Gastrocnemius medialis (tissue), 4 donors: ENCODE results near the gene TRIM74. TPM values are rescaled to one million over a fixed set of nuclear protein-coding genes. Genes with fewer than 3 reads are reported as not detected.
"Not testable (repeated sequence)": the region's sequence is repeated elsewhere in the genome, so short reads cannot be mapped to it uniquely, and the experiment has no call there.

ENCODE experiments used
- ATAC-seq, 2 donors: fragments of 150-250 bp; one replicate each; pipeline ENCODE4 v1.9.1; 2016
- DNase-seq, 2 donors: peaks; one replicate each; pipeline ENCODE4 v3.0.0-alpha.2; 2019
- H3K27ac ChIP-seq, 4 donors: fragments of 200-600 bp; sonication (generic); 1 replicate in 1 of 4; 2 replicates in 3 of 4; pipeline ENCODE4 v1.5.1; 2016 to 2018; ENCODE audit warnings: mild to moderate bottlenecking in 2 of 4, moderate library complexity in 1 of 4
- H3K27me3 ChIP-seq, 3 donors: fragments of 200-600 bp; sonication (generic) in 2 of 3; 1 replicate in 1 of 3; 2 replicates in 2 of 3; pipeline versions ENCODE4 v1.5.1 to v1.6.0; 2016 to 2019; ENCODE audit warnings: mild to moderate bottlenecking in 1 of 3, moderate library complexity in 1 of 3
- H3K36me3 ChIP-seq, 2 donors: fragments of 200-600 bp; sonication (generic) in 1 of 2; one replicate each; pipeline ENCODE4 v1.5.1; 2017 to 2018
- H3K4me1 ChIP-seq, 2 donors: fragments of 200-600 bp; sonication (generic) in 1 of 2; one replicate each; pipeline ENCODE4 v1.5.1; 2016 to 2017; ENCODE audit warnings: mild to moderate bottlenecking in 2 of 2
- H3K4me3 ChIP-seq, 4 donors: fragments of 200-600 bp; sonication (generic) in 3 of 4; 1 replicate in 1 of 4; 2 replicates in 3 of 4; pipeline ENCODE4 v1.5.1; 2016 to 2019; ENCODE audit warnings: mild to moderate bottlenecking in 2 of 4
- H3K9me3 ChIP-seq, 3 donors: fragments of 200-600 bp; sonication (generic) in 2 of 3; 1 replicate in 1 of 3; 2 replicates in 2 of 3; pipeline ENCODE4 v1.5.1; 2016 to 2019
- in situ Hi-C, 4 donors: fragments of 200-750 bp; cut with MboI; loops; one replicate each; pipeline versions ENCODE4 v1.15.0 to v1.8.0; 2017; ENCODE audit warnings: low sequenced_read_pairs in 4 of 4
- intact Hi-C: fragments of 100-400 bp; cut with DNase I; formaldehyde crosslinking; loops from one replicate; pipeline ENCODE4 v1.15.1; 2023; ENCODE audit warnings: low total_unique reads
- total RNA-seq, 4 donors: library from RNA; depleted of rRNA; stranded (reverse); fragments of >200 nt; gene quantifications; one replicate each; pipeline versions ENCODE4 v1.1.0 to v1.2.3, GENCODE V29; 2016

Gene TRIM74
- total RNA-seq, 4 donors from 2014 or later = not detected

GRCh38 chr7:72975656-72976286, 6.5 kb upstream of the TRIM74 start:
- H3K4me3 ChIP-seq, intact Hi-C loops, H3K9me3 ChIP-seq, ATAC-seq, H3K36me3 ChIP-seq, DNase-seq, in situ Hi-C loops, H3K4me1 ChIP-seq, H3K27ac ChIP-seq, H3K27me3 ChIP-seq: not testable (repeated sequence)

DNA sequence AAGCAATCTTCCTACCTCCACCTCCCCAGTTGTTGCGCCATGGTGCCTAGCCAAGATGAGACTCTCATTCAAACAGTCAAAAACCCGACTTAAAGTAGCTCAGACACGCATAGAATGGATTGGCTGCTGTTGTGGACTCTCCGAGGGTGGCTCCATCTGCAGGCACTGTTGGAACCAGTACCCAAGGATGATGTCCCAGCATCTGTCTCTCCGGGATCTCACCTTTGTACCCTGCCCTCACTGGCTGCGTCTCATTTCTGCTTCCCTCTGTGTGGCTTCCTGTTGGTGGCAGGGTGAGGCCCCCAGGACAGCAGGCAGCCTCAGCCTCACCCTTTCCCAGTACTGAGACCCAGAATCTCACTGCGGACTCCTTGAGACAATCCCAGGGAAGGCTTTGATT, 5.5 kb upstream of the TRIM74 start:
- DNase-seq, H3K4me1 ChIP-seq, intact Hi-C loops, ATAC-seq, H3K36me3 ChIP-seq, in situ Hi-C loops, H3K27ac ChIP-seq, H3K27me3 ChIP-seq, H3K9me3 ChIP-seq, H3K4me3 ChIP-seq: not testable (repeated sequence)

GRCh38 chr7:72971505-72971904, 2.2 kb upstream of the TRIM74 start:
- H3K27me3 ChIP-seq, H3K36me3 ChIP-seq, H3K9me3 ChIP-seq, H3K4me3 ChIP-seq, ATAC-seq, intact Hi-C loops, H3K4me1 ChIP-seq, in situ Hi-C loops, H3K27ac ChIP-seq, DNase-seq: not testable (repeated sequence)

DNA sequence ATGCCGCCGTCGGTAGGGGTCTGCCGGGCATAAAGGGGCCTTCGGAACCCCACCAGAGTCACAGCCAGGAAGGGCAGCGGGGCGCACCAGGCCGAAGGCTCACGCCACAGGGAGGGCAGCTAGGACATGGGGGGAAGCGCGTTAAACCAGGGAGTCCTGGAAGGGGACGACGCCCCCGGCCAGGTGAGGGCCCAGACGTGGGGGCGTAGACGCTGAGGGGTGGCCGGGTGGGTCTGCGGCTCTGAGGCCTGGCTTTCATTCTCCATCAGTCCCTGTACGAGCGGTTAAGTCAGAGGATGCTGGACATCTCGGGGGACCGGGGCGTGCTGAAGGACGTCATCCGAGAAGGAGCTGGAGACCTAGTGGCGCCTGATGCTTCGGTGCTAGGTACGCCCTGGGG, 422 bp upstream of the TRIM74 start:
- H3K4me3 ChIP-seq, ATAC-seq, H3K27ac ChIP-seq, intact Hi-C loops, H3K4me1 ChIP-seq, H3K36me3 ChIP-seq, in situ Hi-C loops, H3K9me3 ChIP-seq, DNase-seq, H3K27me3 ChIP-seq: not testable (repeated sequence)

DNA sequence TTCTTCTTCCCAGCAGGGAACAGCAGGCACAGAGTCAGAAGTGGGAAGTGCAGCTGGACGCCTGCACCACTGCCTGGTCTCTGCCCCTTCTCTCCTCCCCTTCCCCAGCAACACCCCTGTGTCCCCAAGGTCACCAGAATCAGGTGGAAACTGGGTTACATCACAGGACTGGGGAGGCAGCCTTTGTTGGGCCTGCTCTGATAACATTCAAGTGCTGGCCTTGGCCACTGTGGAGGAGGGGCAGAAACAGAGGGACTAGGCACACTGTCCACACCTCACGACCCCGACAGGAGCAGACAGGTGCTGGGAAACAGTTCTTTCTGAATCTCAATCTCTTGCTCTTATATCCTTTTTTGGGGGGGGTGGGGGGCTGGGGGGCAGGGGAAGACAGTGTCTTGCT, 2.4 kb downstream of the TRIM74 start:
- DNase-seq, in situ Hi-C loops, H3K36me3 ChIP-seq, H3K27me3 ChIP-seq, ATAC-seq, intact Hi-C loops, H3K4me3 ChIP-seq, H3K9me3 ChIP-seq, H3K4me1 ChIP-seq, H3K27ac ChIP-seq: not testable (repeated sequence)

DNA sequence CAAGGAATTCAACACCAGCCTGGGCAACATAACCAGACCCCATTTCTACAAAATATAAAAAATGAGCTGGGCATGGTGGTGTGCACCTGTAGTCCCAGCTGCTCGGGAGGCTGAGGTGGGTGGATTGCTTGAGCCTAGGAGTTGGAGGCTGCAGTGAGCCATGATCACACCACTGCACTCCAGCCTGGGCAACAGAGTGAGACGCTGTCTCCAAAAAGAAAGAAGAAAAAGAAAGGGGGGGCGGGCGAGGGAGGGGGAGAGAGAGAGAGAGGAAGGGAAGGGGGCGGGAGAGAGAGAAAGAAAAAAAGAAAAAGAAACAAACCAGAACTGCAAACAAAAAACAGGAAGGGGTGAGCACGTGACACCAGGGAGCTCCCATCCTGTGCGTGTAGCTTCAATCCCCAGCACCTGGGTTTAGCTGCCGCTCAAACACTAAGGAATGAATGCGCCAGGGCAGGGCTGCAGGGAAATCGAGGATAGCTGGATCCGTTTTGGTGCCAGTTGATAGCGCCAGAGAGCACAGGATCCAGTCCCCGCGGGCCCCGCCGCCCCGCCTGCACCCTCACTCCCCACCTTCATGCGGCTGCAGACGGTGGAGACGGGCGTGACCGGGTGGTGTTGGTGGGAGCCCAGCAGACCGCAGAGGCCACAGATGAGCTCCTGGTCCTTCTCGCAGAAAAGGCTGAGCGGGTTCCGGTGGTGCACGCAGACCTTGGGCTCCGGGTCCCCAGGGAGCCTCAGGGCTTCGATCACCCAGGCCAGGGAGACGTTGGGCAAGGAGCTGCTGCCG, 3.9 kb downstream of the TRIM74 start:
- ATAC-seq, H3K4me1 ChIP-seq, H3K27ac ChIP-seq, H3K9me3 ChIP-seq, H3K36me3 ChIP-seq, DNase-seq, H3K27me3 ChIP-seq, in situ Hi-C loops, H3K4me3 ChIP-seq, intact Hi-C loops: not testable (repeated sequence)

GRCh38 chr7:72963056-72963455, 6.2 kb downstream of the TRIM74 start:
- H3K27ac ChIP-seq, intact Hi-C loops, ATAC-seq, H3K36me3 ChIP-seq, H3K9me3 ChIP-seq, H3K27me3 ChIP-seq, H3K4me1 ChIP-seq, H3K4me3 ChIP-seq, in situ Hi-C loops, DNase-seq: not testable (repeated sequence)

DNA sequence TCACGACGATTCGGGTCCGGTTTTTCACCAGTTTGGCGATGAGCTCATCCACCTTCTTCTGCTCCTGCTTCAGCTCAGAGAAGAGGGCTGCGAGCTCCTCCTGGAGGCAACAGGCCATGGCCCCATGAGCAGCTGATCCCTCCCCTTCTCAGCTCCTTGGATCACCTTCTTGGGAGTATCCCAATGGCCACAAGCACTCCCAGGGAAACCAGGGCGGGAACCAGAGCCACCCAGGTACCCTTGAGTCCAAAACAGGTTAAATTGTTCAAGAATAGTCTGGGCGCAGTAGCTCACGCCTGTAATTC, 8.0 kb downstream of the TRIM74 start:
- in situ Hi-C loops, H3K36me3 ChIP-seq: not testable (repeated sequence)

DNA sequence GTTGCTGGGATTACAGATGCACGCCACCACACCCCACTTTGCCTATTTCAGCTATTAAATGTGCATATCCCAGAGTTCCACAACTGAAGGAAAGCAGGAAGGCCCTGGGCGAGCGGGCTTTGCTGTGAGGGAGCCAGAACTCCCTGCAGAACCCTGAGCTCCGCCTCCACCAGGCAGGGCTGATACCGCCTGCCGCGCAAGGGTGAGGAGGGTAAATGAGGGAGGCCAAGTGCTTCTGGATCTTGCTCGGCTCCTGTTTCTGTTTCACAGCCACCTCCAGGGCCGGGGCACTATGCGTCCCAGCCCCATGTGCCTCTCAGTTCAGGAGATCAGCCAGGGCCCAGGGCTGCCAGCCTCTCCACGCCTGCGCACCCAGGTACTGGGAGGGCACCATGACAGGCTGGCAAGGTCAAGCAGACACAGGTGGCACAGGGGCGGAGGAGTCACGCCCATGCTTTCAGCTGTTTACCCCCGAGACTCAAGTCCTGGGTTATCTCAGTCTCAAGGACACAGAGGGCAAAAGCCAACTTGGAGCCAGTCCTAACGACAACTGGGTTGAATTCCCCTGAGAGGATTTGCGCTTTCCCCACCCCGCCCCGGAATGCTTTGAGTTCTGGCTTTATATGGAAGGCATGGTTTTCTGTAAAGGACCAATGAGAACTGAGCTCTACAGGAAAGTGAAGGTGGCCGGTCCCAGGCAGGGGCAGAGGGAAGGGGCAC, 8.5 kb downstream of the TRIM74 start:
- H3K36me3 ChIP-seq, H3K27ac ChIP-seq, in situ Hi-C loops, H3K9me3 ChIP-seq, H3K4me1 ChIP-seq, DNase-seq, H3K4me3 ChIP-seq, H3K27me3 ChIP-seq, intact Hi-C loops: not testable (repeated sequence)
- ATAC-seq = peak; percentile 77 to 80

More for the DNA sequence above, 8.0 kb downstream of the TRIM74 start:
- H3K9me3 ChIP-seq, DNase-seq, H3K4me3 ChIP-seq, intact Hi-C loops, H3K27ac ChIP-seq, H3K4me1 ChIP-seq, H3K27me3 ChIP-seq: not testable (repeated sequence)
- peak in 1 of 2 donors; percentile 39 for ATAC-seq

- in situ Hi-C loops, H3K27ac ChIP-seq, H3K27me3 ChIP-seq, intact Hi-C loops, H3K36me3 ChIP-seq, H3K9me3 ChIP-seq, H3K4me1 ChIP-seq, DNase-seq, H3K4me3 ChIP-seq: not testable (repeated sequence)
- peak in 1 of 2 donors; percentile 51 for ATAC-seq
These were observed 9.2 kb downstream of the TRIM74 start for GRCh38 chr7:72960029-72960428.
